Activated CD8-positive, alpha-beta memory T cell treated with anti-CD3 and anti-CD28 coated beads for 1 hour (primary cell): ENCODE results near the gene COL24A1.

Source experiments
- DNase-seq, 2 donors: peaks; one replicate each; pipeline ENCODE4 v3.0.0-alpha.2; 2020; ENCODE audit warnings: low read depth in 1 of 2; ENCODE audit errors: extremely low read depth in 1 of 2

Gene COL24A1

DNA sequence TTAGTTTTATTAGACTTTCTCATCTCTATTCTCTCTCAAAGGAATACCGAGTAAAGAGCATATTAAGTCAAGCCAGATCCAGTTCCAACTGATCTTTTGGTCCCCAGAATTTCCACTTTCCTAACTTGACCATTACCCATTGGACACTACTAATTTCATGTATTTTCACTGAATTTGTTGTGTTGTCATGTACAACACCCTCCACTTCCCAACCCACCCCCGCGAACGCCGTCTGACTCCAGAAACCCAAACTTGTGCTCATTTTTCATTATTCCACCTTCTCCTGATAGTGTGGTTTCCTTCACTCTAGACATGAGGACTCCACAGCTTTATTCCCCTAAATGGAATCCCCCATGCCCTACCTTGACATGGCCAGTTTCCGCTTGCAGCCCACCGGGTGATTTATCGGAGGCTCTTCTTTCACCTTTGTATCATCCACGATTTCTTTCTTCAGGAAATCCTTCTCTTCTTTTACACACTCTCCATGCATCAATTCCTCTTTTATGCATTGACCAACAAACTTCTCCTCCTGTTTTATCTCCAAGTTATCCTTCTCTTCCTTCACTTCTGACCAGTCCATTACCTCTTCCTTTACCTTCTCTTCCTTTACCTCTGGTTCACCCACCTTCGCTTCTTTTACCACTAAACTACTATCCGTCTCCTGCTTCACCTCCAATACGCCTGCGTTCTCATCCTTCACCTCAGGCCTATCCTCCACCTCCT lies 449.1 kb downstream of the COL24A1 start:
- no peak for DNase-seq

DNA sequence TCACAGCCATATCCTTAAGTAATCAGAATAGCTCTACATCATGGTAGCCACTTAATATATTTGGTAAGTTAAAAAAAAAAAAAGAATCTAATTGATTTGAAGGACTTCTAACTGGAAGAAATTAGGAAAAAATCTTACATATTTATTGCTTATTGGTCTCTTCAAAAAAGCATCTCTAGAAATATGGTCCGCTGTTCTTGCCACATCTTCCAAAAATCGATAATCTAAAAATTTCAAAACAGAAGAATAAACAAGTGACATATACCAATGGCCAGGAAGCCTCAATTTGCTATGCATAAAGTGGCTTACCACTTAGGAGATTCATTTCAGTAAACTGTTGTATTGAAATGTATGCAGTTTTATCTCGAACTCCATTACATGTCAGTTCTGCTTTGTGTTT lies 450.6 kb downstream of the COL24A1 start:
- DNase-seq = no peak

DNA sequence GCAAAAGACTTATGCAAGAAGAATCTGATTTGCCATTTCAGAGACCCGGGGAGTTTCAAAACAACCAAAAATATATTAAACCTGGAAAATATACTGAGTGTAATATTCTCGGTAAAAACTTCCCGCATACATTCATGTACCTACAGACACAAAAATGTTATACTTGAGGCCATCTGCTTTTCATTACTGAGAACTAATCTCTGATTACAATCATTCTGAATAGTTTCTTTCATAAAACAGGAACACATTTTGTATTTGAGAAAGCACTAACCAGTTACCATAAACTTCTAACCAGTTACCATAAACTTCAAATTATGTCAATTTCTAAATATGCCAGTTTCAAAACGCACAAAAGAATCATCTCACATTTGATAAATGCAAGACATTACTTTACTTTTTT lies 456.1 kb downstream of the COL24A1 start:
- no peak for DNase-seq

DNA sequence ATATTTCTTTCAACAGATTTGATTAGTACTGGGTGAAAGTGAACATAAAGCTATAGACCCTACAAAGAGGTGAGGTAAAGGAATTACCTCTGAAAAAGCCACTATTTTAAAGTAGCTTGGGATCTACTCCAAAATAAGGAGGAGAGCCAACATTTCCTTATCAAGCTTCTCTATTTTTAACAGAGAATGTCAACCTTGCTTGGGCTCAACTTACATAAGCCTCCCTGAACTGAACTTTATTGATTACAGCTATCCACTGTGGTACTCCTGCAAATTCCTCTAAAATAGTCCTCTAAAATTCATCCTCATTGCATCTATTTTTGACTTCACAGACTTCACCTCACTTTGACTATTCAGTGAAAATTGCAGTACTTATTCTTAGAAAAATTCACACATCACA lies 458.7 kb downstream of the COL24A1 start:
- DNase-seq = no peak

DNA sequence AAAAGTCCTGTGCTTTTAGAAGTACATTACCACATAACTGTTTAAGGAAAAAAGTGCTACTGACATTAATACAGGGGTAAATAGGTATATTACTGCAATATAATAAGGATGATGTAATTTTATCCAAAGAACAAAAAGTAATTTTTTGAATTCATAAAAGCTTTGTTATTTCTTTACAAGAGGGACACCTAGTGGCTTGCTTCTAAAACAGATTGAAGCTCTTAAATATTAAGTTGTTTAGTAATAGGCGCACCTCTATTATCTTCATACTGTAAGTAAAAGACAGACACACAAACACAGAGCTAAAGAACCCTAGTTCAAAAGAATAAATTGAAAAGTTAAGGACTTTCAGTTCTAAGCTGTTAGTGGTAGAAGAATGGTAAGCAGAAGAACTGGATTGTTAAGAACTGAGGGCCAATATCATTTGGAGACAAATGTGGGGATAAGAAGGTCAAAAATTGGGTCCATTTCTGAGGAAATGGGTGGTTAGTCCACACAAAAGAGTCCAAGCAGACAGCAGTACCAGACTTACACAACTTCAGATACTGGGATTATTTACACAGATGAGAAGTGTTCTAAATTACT lies 463.8 kb downstream of the COL24A1 start:
- DNase-seq = no peak

DNA sequence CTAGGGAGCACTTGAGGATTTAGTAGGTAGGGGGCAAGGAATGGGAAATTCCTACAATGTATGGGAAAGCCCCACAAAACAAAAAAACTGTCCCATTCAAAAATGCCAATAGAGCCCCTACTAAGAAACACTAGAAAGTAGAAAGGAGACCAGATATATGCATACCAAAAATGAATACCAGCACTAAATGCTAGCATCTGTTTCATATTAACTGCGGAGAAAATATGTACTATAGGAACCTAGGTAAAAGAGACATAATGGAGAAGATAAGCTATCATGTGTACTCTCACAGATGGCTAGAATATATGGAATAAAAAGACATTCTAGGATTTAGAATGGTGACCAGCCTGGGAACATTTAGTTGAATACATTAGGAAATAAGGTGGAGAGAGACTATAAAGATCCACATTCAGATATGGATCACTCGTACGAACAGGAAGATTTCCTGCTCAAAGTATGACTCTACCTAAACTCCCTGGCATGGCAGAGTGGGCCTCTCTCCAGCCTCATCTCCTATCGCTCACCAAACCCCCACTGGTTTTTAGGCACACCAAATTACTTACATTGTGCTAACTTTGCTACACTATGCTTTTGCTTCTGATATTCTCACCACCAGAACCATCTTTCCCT lies 466.7 kb downstream of the COL24A1 start:
- DNase-seq = no peak

DNA sequence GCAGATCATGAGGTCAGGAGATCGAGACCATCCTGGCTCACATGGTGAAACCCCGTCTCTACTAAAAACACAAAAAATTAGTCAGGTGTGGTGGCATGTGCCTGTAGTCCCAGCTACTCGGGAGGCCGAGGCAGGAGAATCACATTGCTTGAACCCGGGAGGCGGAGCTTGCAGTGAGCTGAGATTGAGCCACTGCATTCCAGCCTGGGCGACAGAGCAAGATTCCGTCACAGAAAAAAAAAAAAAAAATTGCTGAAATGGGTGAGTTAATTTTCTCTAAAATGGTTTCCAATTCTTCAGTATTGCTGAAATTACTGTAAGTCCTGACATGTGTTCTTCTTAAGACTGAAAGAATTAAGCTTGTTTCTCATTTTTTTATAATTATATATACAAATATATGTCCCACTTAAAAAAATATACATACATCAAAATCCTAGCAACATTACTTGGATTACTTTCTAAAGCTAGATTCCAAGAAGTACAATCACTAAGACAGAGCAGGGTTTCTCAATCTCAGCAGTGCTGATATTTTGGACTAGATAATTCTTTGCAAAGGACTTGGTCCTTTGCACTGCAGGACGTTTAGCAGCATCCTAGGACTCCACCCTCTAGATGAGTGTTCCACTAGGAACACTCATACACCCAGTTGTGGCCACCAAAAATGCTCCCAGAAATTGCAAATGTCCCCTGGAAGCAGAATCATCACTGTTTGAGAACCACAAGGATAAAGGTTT lies 473.1 kb downstream of the COL24A1 start:
- no peak for DNase-seq

DNA sequence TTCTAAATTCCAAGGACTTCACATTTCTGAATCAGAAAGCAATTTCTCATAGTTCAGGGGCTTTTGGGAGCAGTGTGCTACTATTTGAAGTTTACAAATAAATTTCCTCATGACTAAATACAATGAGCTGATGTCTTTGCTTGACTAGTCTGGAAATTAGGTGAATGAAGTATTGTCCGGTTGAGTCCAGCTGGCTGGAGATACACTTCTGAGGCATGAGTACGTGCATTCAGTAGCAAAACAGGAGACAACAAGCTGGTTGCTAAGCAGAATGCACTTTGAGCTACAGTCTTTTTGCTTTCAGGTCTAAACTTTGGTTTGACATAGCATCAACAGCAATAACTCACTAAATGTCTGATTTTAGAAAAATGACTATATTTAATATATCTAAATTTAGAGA lies 475.5 kb downstream of the COL24A1 start:
- DNase-seq = no peak
